ENCODE data around the gene EIF4E2.

Gene EIF4E2

DNA sequence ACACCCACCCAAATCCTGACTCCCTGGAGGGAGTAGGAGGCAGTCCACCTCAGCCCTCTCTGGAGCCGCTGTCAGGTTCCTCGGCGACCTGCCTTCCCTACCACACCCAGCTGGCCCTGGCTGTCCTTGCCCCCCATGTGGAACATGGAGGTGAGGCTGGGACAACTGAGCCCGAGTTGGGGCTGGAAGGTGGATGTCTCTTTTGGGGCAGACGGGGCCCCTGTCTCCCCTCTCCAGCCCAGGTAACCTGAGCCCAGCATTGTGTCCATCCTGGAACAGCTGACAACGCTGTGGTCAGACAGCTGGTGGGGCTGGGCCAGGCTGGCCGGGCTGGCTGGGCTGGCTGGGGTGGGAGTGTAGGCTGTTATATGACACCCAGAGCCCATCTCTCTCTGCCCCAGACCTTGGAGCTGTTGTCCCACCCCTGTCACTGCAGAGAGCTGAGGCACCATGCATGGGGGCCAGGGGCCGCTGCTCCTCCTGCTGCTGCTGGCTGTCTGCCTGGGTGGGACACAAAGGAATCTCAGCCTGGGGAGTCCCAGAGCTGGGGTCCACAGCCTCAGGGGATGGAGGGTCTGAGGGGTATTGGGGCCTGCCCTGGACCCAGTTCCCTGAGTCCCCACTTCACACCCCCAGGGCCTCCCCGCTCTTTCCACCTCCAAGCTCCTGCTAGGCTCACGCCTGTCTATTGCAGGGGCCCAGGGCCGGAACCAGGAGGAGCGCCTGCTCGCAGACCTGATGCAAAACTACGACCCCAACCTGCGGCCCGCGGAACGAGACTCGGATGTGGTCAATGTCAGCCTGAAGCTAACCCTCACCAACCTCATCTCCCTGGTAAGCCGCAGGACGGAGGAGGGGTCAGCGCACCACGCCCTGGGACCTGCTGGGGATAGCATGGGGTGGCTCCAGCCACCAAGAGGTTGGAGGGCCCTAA is 10.9 kb upstream of the EIF4E2 start, which contains the start of gene CHRNG:
Gene CHRNG, plus strand, starts transcription at position 395 of the 934 bp plus-strand sequence. Its CDS starts 56 bp downstream, at position 451.
- DNase-seq, result no peak

DNA sequence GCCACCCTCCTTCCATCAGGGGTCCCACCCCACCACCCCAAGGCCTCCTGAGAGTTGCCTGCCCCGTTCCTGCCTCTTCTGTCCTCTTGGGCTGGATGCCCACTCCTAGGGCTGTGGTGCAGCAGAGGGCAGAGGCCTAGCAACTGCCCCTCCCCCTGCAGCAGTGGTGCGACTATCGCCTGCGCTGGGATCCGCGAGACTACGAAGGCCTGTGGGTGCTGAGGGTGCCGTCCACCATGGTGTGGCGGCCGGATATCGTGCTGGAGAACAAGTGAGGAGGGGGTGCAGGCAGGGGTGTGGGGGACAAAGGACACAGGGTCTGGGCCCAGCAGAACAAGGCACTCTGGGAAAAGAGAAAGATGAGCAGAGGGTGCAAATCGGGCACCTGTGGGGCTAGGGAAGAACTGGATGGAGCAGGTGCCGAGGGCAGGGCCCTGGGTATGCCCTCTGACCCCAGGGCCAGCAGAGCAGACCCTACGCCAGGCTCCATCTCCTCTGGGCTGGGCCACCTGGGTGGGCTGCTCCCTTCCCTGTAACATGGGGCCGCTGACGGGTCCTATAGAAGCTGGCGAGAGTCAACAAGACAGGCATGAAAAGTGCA is 9.9 kb upstream of the EIF4E2 start:
- DNase-seq, result no peak

DNA sequence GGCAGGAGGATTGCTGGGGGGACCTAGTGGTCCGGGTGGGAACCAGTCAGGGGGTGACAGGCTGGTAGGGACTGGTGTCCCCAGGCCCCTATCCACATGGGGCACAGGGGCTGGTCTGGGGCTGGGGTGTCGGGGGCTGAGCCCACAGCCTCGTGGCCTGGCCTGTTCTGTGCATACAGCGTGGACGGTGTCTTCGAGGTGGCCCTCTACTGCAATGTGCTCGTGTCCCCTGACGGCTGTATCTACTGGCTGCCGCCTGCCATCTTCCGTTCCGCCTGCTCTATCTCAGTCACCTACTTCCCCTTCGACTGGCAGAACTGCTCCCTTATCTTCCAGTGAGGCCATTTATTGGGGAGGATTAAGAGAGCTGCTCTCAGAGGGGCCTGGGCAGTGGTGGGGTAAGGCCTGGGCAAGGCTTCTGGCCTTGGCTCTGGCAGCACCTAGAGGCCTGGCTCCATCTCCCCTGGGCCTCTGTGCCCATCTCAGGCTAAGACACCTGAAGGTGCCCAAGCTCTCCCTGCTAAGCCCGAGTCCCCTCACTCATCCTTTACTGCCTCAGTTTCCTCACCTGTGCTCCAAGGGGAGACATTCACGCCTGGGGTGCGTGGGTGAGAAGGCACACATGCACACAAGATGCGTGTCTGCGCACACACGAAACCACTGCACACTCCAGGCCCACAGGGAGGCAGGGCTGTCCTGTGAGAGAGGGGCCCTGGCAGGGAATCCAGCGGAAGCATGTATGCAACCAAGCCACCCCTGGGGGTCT is 9.1 kb upstream of the EIF4E2 start:
- DNase-seq, result no peak

DNA sequence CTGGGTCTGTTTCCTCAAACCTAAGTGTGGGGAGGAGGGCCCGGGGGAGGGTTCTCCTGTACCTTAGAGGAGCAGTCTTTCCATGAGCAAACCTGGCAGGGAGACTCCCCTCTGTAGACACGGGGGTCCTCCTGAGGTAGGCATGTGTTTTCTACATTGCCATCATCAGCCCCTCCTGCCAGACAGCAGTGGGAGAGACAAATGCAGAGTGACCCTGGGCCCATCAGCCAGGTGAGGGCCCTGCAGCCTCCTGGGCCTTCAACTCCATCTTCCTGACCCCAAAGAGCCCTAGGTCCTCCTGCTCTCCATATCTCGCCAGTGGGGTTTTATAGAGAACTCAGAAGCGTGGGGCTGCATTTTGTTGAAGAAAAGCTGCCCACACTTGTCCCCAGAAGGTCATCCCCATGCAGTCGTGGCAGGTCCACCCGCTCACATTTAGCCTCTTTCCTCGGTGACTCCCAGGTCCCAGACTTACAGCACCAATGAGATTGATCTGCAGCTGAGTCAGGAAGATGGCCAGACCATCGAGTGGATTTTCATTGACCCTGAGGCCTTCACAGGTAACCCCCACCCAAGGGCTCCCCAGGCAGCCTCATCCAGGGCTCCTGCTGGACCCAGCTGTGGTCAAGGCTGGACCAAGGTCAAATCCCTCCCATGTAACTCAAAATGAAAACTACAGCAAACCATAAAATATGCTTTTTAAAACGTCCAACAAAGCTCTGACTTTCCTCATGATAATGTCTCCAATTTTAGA is 8.4 kb upstream of the EIF4E2 start:
- DNase-seq, result no peak

DNA sequence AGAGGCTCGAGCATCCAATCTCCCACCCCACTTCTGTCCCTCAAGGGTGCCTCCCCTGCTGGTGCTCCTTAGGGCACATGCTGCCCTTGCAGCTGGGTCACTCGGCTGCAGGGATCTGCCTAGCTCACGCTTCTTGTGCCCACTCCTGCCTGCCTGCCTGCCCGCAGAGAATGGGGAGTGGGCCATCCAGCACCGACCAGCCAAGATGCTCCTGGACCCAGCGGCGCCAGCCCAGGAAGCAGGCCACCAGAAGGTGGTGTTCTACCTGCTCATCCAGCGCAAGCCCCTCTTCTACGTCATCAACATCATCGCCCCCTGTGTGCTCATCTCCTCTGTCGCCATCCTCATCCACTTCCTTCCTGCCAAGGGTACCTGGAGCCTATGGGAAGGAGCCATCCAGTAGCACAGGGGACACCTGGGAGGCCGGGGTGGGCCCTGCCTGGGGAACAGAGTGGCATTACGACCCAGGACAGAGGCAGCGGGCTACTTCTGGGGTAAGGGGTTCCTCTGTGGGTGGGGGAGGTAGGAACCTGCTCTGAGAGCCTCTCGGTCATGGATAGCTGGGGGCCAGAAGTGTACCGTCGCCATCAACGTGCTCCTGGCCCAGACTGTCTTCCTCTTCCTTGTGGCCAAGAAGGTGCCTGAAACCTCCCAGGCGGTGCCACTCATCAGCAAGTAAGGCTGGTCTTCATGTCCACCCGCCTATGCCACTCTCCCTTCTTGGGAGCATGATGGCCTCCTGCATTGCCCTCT is 7.6 kb upstream of the EIF4E2 start:
- DNase-seq, result no peak

DNA sequence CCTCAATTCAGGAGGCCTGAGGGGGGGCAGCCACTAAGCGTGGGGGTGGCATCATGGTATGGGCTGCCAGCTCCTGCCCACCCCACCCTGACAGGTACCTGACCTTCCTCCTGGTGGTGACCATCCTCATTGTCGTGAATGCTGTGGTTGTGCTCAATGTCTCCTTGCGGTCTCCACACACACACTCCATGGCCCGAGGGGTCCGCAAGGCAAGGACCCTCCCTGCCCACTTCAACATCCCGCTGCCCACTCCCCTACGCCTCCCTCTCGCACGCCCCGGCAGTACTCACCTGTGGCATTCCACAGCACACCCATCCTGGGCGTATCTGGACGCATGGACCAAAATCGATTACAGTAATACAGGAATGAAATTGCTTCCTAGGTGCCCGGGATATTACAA is 7.0 kb upstream of the EIF4E2 start:
- no peak for DNase-seq

DNA sequence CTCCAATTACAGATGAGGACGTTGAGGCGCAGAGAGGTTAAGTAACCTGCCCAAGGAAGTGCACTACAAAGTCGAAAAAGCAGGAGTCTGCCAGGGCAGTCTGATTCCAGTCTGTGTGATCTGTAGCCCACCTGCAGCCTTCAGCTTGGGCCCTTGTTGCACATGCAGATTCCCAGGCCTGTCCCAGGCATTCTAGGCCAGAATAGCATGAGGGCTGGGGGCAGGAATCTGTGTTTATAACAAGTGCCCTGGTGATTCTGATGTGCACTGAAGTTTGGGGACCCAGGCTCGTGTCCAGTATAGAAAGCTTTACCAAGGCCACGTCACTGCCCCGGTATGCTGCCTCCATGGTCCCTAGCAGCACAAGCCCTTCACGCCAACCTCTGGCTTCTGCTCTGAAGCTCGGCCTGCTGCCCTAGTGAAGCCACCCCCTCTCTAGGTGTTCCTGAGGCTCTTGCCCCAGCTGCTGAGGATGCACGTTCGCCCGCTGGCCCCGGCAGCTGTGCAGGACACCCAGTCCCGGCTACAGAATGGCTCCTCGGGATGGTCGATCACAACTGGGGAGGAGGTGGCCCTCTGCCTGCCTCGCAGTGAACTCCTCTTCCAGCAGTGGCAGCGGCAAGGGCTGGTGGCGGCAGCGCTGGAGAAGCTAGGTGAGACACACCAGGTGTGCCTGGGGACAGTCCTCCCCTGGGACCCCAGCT is 6.4 kb upstream of the EIF4E2 start:
- no peak for DNase-seq

DNA sequence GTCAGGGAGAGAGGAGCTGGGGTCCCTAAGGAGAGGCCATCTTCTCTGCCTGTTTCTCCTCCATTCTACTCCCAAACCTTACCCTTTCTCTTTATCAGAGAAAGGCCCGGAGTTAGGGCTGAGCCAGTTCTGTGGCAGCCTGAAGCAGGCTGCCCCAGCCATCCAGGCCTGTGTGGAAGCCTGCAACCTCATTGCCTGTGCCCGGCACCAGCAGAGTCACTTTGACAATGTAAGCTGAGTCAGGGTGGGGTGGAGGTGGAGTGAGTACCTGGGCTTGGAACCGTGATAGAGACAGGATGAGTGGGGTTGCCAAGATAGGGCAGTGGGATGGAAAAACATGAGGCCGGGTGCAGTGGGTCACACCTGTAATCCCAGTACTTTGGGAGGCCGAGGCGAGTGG is 5.8 kb upstream of the EIF4E2 start:
- no peak for DNase-seq

DNA sequence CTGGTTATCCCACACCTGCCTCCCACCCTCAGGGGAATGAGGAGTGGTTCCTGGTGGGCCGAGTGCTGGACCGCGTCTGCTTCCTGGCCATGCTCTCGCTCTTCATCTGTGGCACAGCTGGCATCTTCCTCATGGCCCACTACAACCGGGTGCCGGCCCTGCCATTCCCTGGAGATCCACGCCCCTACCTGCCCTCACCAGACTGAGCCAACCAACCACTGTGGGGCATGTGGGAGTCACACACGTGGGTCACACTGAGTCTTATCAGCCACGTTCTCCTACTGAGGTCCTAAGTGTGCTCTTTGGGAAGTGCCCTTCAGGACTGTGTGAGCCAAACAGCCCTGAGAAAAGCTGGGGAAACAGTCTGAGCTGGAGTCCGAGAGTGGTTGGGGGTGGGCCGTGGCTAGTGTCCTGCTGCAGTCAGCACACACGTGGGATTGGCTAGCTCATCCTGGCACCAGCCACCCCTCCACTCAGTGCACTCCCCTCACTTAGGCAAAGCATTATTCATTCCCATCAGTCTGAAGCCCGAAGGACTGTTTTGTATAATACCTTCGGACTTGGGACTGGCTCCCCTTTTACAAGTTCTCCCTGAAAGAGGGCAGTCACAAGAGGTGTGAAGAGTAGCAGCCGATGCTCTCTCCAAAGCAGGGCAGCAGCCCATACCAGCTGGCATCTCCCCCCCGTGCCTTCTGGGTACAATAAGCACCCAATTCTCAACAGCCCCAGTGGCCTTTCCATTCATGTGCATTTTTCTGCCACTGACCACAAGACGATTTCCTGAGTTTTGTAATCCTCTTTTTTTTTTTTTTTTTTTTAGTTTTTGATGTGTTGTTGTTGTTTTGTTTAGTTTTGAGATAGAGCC is 4.7 kb upstream of the EIF4E2 start:
- no peak for DNase-seq

DNA sequence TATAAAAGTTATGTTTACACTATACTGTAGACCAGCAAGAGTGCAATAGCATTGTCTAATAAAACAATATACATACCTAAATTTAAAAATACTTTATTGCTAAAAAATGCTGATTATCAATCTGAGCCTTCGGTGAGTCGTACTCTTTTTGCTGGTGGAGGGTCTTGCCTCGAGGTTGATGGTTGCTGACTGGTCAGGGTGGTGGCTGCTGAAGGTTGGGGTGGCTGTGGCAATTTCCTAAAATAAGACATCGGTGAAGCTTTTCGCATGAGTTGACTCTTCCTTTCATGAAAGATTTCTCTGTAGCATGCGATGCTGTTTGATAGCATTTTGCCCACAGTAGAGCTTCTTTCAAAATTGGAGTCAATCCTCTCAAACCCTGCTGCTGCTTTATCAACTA is 2.5 kb upstream of the EIF4E2 start:
- no peak for DNase-seq

DNA sequence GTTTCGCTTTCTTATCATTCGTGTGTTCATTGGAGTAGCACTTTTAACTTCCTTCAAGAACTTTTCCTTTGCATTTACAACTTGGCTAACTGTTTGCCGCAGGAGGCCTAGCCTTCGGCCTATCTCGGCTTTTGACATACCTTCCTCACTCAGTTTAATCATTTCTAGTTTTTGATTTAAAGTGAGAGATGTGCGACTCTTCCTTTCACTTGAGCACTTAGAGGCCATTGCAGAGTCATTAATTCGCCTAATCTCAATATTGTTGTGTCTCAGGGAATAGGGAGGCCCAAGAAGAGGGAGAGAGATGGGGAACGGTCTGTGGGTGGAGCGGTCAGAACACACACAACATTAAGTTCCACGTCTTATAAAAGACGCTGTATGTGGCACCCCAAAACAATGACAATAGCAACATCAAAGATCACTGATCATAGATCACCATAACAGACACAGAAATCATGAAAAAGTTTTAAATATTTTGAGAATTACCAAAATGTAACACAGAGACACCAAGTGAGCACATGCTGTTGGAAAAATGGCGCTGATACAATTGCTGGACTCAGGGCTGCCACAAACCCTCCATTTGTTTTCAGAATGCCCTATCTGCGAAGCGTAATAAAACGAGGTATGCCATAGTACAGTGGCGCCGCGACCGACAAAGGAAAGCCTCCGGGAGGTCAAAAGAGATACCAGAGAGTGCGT is 685 bp upstream of the EIF4E2 start:
- DNase-seq, result no peak

DNA sequence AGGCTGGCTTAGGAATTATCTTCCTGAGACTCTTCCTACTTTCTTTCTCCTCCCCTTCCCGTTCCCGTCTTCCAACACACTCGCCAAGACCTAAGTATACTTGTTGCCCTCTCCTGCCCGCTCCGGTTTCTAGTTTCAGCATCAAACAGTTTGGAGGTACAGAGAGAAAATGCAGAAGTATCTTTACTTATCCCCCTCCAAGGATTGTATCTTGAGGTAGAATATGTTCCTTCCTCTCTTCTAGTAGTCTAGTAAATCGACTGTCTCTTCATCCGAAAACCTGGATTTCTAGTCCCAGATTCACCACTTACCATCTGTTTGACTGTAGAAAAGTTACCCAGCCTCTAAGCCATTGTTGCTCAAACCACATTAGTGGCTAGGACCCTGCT is 755 bp downstream of the EIF4E2 start:
- no peak for DNase-seq

DNA sequence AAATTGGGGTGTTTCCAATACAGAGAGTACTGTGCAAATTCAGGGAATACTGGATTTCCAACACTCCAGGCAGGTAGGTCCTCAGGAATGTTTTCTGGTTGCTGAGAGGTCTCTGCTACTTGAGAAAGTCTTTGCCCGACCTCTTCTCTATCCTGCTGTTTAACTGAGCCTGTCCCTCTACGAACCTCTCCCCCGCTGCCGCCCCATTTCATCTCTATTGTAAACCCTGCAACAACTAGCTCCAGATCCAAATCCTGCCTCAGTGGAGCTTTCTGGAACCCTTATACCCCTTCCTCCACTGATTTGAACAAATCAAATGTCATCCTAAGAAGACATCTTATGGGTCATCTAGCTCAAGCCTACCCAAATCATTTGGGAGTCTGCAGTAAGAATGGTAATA is 1.3 kb downstream of the EIF4E2 start:
- DNase-seq, result no peak

DNA sequence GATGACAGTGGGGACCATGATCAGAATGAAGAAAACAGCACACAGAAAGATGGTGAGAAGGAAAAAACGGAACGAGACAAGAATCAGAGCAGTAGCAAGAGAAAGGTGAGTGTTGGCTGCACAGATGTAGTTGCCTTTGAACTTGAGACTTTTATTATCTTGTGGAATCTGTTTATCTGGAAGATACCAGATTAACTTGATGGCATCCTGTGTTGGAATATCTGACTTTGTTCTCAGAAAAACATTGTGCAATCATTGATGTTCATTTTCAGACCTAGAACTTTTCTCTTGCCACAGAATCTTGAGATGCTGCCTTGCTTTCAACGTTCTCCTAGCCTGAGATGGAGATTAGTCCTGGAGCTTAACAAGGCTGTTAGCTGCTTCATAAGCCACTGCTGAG is 5.9 kb downstream of the EIF4E2 start:
- no peak for DNase-seq

DNA sequence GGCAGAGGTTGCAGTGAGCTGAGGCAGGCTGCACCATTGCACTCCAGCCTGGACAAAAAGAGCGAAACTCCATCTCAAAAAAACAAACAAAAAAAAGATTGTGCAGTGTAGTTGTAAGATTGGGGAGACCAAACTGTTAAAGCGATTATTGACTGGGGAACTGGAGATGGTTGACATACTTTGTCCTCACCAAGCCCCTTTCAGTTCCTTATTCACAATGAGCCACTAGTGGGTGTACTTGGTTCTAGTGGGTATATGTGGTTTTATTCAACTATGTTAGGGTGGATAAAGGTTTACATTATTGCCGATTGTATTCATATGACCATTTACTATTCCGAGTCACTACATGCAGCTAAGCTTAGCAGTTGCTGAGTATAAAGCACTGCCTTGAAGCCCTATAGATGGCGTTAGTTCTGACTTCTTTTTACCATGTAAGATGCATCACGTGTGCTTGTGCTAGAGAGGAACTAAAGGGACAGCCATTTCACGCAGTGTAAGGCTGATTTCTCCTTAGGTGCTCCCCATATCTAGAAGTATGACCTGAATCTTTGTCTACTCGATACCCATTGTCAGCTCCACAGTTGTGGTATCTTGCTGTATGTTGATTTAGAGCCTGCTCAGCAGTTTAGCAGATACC is 12.1 kb downstream of the EIF4E2 start:
- DNase-seq, result no peak

DNA sequence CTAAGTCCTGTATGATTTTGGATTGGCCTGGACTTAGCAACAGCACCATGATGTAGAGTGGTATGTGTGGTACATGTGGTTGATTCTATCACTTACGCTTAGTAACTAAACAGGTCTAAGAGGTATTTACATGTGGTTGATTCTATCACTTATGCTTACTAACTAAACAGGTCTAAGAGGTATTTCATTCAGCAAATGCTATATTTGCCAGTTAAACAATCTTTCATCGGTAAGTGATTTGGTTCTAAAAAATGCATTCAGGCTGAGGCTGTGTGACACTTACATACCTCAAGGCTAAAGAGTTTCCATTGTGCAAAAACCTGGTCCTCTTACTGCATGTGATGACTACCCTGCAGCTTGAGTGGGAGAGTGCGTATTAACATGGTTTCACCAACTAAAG is 13.1 kb downstream of the EIF4E2 start:
- DNase-seq, result no peak

DNA sequence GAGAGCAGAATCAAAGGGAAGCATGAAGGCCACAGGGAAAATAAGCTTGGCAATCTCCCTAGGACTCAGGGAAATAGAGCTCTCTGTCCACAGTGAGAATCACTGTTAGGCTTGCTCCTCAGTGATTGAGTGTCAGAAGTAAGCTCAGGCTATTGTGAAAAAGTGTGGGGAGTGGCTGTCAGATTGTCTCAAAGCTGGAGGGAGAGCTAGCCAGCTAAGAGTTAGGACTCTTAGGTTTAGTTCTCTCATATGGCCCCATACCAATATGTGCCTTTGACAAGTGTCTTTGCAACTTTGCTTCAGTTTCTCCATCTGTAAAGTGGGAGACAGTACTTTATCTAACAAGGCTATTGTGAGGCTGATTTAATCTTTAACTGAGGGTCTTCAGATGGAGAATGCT is 17.2 kb downstream of the EIF4E2 start:
- DNase-seq, result no peak

DNA sequence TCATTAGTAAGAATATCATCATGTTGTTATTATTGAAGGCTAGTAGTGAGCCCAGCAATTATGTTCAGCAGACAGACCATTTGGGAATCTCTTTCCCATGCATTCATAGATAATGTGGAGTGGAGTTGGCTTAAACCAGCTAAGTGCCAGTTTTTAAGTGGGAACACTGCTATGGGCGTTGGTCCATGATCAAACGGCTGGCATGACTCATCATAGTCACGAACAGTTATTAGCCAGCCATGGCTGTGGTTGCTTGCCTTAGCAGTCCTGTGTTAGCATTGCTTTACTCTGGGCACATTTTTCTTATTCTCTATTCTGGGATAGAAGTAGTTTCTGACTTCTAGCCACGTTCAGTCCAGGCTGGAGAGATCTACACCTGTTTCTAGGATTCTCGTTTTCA is 17.7 kb downstream of the EIF4E2 start:
- DNase-seq, result no peak

DNA sequence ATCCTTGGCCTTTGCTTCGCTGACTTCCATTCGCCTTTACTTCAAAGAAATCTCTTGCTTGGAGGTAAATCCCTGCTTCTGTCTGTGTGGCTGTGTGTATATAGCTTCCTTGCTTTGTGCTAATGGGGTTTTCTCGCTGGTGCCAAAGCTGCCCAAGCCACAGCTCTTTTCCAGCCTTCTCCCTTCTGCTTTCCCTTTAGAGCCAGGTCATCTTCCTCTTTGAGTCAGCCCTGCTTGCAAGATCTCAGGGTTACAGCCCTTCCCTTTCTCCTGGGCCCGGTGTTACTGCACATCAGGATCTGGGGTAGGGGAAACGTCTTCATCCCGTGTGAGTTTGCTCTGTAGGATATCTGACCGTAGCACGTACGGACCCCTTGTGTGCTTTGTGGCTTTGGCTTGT is 19.1 kb downstream of the EIF4E2 start:
- no peak for DNase-seq

All from NCI-H1417 (cell line).